T47D (cell line): ENCODE measurements around the gene ALOX5.

Source experiments
- DNase-seq, 2 experiments: peaks; one replicate each; pipeline versions ENCODE4 v3.0.0 to v3.0.0-alpha.2; 2011 to 2012; ENCODE audit warnings: low read depth in 1 of 2, low spot score in 1 of 2
- JUND ChIP-seq: IDR thresholded peaks from 2 replicates; pipeline ENCODE4 v1.6.1; 2012; ENCODE audit warnings: low read depth
- in situ Hi-C: cut with HindIII; loops from 2 replicates; pipeline ENCODE4 v1.10.0; 2016; ENCODE audit warnings: low sequenced_read_pairs, low pct_unique_long_range_greater_than_20kb

Gene ALOX5

DNA sequence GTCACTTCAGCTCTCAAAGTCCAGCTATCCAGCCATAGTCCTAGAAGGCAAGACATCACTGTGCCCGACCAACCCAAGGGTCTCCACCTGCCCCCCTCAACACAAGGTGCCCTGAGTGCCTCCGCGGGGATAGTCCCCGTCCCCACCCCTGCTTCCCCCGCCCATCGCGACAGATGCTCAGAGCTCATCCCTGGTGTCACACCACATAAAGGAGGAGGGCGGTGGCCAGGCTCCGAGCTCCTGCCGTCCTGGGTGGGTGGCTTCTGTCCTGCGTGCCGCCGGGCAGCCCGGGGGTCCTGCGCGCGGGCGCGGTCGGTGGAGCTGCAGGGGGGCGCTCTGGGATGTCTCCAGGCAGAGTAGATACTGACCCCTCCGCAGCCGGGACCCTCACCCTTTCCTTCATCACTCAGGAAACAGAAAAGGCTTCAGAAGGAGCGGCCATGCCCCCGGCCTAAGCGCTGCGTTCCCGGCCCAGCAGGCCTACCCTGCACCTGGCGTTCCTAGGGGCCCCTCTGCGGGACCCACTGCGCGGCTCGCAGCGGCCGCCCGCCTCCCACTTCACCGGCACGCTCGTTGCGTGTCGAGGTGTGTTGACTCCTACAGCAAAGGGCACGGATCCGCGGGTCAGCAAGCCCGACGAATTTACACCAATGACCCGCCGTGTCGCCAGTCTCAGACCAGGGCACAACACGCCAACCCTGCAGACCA is 53.4 kb downstream of the ALOX5 start:
- TF ChIP-seq JUND = no peak

DNA sequence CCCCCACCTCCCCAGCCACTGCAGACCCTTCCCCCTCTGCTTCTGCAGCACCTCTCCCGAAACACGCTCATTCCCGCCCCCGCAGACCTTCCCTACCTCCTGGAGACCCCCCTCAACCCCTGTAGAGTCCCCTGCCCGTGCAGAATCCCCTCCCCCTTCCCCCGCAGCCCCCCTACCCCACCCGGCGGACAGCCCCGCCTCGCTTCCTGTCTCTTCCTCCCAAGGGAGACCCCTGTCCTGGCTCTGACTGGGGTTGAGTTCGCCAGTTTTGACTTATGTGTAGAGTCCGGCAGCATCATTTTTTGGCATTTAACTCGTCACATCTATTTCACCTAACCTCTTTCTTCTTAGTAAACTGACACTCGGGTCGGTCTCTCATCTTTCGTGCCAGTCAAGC is 54.0 kb downstream of the ALOX5 start:
- in situ Hi-C loops = no loop called here

More for the DNA sequence above, 53.4 kb downstream of the ALOX5 start:
- no peak for DNase-seq
- in situ Hi-C loops = no loop called here

DNA sequence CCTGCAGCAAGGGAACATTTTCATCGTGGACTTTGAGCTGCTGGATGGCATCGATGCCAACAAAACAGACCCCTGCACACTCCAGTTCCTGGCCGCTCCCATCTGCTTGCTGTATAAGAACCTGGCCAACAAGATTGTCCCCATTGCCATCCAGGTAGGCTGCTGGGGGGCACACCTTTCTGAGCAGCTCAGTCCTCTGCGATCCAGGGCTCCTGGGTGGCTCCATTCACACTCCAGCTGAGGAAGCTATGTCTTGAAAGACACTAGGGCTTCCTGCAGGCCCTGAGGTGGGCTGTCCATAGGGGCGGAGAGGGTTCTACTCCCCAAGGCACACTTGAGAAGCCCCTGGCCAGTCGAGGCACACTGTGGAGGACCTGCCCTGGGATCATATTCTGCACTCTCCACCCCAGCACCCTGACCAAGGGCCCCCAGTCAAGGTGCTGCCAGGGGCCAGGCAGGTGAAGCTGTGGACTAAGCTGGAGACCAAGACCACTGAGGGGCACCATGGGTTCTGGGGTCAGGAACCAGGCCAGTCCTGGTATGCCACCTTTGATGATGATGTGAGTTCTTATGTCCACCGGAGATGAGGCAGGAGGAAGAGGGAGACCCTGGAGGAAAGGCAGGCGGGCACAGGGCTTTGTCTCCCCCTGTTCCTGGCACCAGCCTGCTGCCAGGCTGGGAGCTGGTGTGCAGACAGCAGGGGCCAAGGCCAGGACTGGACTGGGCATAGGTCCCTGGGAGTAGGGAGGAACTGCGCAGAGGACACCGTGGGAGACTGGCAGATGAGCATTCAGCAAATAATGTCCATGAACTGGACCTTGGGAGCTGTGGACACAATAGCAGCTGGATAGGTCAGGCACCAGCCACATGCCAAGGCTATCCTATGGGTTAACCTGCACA is 54.8 kb downstream of the ALOX5 start:
- no peak for TF ChIP-seq JUND
- in situ Hi-C loops = no loop called here
- no peak for DNase-seq

More for the DNA sequence above, 54.0 kb downstream of the ALOX5 start:
- DNase-seq = no peak
- no peak for TF ChIP-seq JUND

DNA sequence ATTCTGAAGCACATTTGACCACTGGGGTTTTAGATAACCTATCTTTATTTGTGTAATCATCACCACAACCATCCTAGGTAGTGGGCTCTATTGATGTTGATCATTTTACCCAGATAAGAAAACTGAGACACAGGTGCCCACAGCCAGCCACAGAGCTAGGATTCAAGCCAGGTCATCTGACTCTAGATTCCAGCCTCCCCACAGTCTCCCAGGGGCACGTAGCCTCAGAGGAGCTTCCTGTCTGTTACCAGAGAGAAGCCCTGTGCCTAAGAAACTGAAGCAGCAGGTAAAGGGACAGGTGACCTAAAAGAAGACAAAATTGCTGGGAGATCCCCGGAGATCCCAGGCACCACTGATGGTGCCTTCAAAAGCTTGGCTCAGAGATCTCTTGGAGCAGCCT is 55.8 kb downstream of the ALOX5 start:
- TF ChIP-seq JUND = no peak
- no peak for DNase-seq
- in situ Hi-C loops = no loop called here

DNA sequence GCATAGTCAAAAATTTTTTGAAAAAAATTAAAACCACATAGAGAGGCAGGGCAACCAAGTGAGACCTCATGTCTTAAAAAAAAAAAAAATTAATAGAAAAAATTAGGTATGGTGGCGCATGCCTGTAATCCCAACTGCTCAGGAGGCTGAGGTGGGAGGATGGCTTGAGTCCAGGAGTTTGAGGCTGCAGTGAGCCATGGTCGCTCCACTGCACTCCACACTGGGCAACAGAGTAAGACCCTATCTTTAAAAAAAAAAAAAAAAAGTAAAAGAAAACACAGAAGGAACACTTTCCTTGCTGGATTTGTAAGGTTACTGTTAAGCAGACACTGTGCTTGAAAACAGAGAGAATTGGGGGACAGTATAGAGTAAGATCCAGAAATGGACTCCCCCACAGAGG is 58.1 kb downstream of the ALOX5 start:
- no peak for TF ChIP-seq JUND
- in situ Hi-C loops = no loop called here

DNA sequence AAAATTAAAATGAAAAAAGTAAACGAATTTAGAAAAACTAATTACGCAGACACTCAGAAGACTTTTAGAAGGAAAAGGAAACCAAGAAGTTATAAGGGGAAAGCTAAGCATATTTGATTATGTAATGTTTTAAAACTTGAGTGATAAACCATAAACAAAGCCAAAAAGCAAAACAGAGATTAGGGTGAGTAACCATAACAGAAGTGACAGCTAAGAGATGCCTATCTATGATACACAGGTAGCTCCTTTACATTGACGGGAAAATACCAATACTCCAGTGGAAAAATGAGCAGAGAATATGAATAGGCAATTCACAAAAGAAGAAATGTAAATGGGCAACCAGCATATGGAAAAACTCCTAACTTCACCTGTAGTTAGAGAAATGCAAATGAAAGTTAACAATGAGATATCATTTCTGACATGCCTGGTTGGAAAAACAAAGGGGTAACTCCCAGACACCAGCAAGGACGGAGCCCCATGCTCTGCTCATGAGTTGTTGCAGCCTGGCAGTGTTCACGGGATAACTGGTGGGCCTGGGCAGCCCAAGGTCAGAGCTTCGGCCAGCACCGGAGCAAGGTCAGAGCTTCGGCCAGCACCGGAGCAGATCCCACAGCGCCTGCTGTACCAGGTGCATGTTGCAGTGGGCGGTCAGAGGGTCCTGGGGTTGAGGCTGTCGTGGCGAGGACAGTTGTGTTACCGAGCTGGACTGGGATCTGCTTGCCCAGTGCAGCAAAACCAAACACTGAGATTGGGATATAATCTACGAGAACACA is 58.9 kb downstream of the ALOX5 start:
- no peak for TF ChIP-seq JUND
- DNase-seq = no peak
- in situ Hi-C loops = no loop called here

More for the DNA sequence above, 58.1 kb downstream of the ALOX5 start:
- DNase-seq = no peak

DNA sequence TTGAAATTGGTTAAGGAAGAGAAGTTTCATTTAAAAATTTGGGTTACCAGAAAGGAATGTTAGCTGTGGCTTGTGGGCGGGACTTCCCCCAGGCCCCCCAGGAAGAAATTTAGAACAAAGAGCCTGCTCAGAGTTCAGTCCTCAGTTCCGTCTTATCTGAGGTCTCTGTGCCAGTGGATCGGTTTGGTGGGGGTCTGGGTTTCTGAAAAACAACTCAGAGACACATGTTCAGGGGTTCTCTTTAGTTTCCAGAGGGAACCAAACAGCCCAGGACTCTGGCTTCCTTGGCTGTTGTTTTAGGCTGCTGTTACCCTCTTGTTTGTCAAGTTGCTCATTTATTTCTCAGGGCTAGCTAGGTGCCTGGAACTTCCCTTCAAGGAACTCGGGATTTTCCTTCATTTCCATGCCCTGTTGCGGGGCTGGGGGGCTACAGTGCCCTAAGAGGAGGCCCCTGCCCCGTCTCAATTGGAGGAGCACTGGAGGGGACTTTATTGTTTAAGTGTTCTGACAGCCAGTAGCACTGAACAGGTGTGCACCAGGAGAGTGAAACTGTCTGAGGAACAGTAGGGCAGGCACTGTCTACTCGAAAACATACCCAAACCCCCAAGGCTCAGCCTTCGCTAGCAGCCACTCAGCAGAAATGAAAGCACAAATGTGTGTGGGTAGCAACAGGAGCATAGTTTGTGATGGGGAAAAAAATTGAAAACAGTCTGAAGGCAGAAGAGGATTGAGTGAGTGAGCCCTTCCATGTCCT is 59.9 kb downstream of the ALOX5 start:
- DNase-seq = no peak
- in situ Hi-C loops = no loop called here
- TF ChIP-seq JUND = no peak

DNA sequence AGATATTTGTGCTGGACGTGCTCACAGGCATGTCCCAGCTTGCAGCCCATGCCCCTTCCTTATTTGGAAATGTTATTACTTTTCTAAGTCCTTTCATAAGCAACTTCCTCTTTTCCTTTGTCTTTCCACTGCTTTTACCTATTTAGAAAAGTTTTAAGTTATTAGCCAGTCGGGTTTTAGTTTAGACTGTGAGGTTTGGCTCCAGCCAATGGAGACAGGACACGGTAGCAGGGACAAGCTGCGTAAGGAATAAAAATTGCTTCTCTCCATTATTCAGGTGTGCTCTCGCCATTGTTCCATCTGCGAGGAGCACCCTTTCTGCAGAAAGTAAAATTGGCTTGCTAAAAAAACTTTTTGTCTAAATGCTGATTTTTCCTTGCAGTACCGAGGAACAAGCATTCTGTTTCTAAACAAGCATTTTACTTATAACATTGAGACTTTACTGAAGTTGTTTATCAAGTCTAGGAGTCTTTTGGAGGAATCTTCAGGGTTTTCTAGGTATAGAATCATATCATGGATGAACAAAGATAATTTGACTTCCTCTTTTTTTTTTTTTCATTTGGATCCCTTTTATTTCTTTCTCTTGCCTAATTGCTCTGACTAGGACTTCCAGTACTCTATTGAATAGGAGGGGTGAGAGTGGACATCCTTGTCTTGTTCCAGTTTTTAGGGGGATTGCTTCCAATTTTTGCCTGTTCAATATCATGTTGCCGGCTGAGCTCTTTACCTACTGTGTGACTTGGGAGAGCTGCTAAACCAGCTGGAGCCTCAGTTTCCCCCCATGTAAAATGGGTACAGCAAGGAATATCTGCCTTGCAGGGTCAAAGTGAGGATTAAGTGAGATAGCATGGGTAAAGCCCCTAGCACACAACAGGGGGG is 63.8 kb downstream of the ALOX5 start:
- in situ Hi-C loops = no loop called here
- no peak for DNase-seq
- no peak for TF ChIP-seq JUND

DNA sequence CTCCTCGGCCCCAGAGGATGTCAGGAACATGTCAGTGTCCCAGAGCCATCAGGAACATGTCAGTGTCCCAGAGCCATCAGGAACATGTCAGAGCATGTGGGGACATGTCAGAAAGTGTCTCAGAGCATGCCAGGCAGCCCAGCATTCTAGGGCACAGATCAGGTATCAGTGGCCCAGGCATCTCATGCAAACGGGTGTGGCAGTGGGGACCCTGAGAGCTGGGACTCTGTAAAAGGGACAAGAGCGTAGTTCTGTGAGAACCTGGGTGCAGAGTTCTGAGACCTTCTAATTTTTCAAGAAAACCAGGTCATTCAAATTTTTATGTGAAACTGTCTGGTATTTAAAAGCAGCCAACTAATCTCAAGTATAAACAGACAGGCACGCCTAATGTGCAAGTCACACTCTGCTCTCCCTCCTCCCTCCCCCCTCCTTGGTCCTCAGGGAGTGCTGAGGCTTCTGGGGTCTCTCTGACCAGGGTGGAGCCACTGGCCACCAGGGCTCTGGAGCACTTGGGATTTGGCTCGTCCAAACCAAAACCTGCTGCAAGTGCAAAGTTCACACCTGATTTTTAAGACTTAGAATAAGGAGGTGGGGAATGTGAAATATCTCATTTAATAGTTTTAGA is 64.6 kb downstream of the ALOX5 start:
- in situ Hi-C loops = no loop called here
- TF ChIP-seq JUND = no peak
- no peak for DNase-seq

DNA sequence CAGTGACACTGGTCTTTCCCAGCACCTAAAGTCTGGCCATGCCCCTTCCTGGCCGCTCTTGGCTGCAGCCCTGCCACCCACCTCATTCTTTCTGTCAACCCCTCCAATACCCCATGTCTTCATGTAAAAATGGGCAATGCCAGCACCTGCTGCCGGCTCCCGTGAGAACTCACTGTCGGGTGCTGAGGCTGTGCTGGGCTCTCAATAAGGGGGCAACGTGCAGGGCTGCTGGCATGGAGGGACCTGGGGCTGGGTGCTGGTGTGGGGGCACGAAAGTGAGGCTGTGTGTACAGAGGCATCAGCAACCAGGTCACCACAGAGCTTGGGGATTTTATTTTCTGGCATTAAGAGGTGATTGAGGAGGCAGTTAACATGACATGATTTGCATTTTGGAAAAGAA is 65.3 kb downstream of the ALOX5 start:
- DNase-seq = no peak
- in situ Hi-C loops = no loop called here
- no peak for TF ChIP-seq JUND

DNA sequence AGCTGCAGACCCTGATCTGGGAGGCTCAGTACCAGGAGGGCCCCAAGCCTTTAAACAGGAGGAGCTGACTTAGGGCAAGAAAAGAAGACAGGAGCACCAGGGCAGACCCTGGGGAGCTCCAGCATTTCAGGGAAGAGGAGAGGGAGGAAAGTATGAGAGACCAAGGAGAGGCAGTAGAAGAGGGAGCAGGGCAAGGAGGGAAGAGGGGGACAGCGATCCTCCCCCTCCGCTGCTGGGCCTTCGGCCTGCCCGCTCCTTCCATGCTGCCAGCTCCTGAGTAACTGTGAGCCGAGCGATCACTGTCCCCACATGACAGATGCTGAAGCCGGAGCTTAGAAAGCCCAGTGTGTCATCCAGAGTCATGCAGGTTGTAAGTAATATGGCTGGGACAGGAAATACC is 65.9 kb downstream of the ALOX5 start:
- DNase-seq = no peak
- in situ Hi-C loops = no loop called here
- no peak for TF ChIP-seq JUND
